HG03103 (cell line): Measurements from ENCODE around the gene C22orf23.
"Not testable (repeated sequence)": the region's sequence is repeated elsewhere in the genome, so short reads cannot be mapped to it uniquely, and the experiment has no call there.

Experiments
- ATAC-seq: cut with Tn5 transposase; IDR thresholded peaks from one replicate; pipeline ENCODE4 v1.9.1; 2021; ENCODE audit warnings: low read depth; ENCODE audit not compliant: unreplicated experiment

Gene C22orf23

GRCh38 chr22:37957232-37957631 is 3.8 kb upstream of the C22orf23 start:
- no peak for ATAC-seq

DNA sequence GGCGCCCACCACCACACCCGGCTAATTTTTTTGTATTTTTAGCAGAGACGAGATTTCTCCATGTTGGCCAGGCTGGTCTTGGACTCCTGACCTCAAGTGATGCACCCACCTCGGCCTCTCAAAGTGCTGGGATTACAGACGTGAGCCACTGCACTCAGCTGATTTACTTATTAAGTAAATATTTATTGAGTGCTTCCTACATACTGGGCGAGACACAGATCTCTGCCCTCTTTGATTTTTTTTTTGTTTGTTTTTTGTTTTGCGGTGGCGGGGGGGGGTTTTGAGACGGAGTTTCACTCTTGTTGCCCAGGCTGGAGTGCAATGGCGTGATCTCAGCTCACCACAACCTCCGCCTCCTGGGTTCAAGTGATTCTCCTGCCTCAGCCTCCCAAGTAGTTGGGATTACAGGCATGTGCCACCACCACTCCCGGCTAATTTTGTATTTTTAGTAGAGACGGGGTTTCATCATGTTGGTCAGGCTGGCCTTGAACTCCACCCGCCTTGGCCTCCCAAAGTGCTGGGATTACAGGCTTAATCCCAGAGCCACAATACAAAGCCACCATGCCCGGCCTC is 2.5 kb upstream of the C22orf23 start:
- ATAC-seq, result not testable (repeated sequence)

- ATAC-seq, result no peak
Observed at GRCh38 chr22:37954686-37955085, 1.3 kb upstream of the C22orf23 start.

DNA sequence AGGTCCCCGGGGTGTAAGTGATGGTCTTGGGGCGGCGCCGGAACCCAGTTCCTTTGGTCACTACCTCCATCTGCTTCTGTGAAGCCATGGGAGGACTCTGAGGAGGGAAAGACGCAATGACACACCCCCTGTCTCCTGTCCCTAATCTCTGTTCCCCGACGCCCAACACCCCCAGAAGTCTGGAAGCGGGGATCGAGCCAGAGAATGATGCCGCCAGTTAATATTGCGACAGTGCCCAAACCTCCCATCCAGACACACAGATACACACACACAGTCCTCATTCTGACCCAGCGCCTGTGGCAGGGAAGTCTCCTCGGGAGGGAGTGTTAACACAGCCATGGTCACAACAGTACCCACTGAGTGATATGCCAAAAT is 352 bp downstream of the C22orf23 start:
- ATAC-seq, result no peak

DNA sequence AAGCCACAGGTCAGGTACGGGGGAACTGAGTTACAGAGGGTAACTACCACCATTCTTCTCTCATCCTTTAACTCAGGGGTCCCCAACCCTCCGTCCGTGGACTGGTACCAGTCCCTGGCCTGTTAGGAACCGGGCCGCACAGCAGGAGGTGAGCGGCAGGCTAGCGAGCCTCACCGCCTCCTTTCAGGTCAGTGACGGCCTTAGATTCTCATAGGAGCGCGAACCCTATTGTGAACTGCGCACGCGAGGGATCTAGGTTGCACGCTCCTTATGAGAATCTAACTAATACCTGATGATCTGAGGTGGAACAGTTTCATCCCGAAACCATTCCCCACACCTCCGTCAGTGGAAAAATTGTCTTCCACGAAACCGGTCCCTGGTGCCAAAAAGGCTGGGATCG is 772 bp downstream of the C22orf23 start:
- ATAC-seq, result not testable (repeated sequence)

- ATAC-seq, result no peak
Observed at GRCh38 chr22:37951305-37951704, 2.1 kb downstream of the C22orf23 start.

- not testable (repeated sequence) for ATAC-seq
Observed at GRCh38 chr22:37947142-37947795, 6.1 kb downstream of the C22orf23 start.

DNA sequence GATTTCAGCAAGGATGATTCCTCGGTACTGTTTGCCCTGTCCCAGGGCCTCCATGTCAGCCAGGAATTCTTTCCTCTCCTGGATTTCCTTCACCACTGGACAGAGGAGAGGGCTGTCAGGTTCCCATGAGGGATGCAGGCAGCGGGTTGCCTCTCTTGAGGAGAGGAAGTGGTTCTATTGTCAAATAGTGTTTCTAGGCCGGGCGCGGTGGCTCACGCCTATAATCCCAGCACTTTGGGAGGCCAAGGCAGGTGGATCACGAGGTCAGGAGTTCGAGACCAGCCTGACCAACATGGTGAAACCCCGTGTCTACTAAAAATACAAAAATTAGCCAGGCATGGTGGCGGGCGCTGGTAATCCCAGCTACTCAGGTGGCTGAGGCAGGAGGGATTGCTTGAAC is 9.0 kb downstream of the C22orf23 start:
- ATAC-seq, result not testable (repeated sequence)

- ATAC-seq, result no peak
Observed at GRCh38 chr22:37943825-37944198, 9.6 kb downstream of the C22orf23 start.

GRCh38 chr22:37943136-37943824 is 10.1 kb downstream of the C22orf23 start:
- no peak for ATAC-seq

DNA sequence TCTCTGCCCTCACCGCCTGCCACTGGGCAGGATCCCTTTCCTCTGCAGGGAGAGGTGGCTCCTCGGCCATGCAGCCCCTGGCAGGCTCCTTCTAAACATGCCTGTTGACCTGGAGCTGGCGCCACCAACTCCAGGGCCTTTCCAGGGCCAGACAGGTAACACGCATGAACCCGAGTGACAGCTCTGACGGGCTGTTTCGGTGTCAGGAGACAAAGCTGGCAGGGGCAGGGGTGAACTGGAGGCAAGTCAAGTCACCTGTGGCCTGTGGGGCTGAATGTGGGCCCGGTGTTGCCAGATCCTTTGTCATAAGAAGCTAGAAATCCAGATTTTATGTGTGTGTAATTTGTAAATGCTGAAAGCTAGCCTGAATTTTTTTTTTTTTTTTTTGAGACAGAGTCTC is 11.3 kb downstream of the C22orf23 start:
- ATAC-seq, result no peak

DNA sequence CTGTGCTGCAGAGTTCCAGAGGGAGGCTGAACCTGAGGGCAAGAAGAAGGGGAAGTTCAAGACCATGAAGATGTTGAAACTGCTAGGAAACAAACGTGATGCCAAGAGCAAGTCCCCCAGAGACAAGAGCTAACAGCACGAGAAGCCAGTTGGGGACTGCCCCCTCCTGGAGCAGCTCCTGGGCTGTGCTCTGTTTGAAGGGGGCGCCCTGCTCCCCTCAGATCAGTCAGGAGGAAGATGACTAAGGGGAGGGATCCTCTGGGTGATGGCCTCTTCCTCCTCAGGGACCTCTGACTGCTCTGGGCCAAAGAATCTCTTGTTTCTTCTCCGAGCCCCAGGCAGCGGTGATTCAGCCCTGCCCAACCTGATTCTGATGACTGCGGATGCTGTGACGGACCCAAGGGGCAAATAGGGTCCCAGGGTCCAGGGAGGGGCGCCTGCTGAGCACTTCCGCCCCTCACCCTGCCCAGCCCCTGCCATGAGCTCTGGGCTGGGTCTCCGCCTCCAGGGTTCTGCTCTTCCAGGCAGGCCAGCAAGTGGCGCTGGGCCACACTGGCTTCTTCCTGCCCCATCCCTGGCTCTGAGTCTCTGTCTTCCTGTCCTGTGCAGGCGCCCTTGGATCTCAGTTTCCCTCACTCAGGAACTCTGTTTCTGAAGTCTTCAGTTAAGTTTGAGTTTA is 12.6 kb downstream of the C22orf23 start:
- ATAC-seq, result no peak

DNA sequence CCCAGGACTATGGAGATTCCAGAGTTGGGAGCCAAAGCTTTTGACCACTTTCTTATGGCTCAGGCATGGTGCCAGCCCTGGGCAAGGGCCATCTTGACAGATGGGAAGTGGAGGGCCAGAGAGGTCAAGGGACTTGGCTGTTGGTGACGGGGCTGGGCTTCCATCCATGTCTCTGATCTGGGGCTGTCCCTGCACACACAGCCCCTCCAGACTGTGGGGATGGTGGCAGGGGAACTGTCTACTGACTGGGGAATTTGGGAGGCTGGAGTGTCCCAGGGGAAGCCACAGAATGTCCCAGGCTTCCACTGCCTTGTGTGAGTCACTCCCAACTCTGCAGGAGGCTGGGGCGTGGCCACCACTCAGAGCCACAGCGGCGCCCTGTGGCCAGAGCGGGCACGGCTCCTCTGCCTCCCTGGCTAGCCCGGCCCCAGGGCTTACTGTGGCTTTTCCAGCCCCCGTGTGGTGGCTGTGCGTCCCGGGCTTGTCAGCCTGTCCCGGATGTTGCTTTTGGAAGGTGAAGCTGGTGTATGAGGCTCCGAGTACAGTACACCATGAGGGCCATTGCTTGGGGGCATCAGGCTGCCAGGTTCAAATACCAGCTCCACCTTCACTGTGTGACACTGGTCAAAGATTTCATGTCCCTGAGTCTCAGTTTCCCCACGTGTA is 19.6 kb downstream of the C22orf23 start:
- peak; percentile 61 for ATAC-seq

DNA sequence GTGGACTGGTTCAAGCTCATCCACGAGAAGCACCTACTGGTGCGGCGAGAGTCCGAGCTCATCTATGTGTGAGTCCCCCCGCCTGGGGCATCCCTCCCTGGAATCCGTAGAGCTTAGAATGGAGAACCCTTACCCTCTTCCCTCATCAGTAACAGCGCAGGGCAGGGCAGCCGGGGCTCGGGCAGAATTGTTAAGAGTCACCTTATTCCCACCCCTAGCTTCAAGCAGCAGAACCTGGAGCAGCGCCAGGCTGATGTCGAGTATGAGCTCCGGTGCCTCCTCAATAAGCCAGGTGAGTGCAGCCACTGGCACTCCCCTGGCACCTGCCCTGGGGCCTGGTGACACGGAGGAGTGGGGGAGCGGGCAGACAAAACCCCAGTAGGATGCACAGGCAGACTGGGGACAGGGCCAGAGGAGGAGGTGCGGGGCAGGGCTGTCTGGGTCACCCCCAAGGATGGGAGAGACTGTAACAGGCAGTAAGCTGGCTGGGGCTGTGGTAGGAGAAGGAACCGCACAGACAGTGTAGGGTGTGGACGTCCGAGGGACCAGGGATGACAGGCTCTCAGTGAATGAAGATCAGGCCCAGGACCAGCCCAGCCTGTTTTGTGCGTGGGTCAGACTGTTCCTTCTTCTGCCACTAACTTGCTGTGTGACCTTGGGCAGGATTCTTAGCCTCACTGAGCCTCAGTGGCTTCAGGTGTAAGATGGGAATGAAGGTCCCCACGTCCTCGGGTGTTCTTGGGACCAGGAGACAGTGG is 20.4 kb downstream of the C22orf23 start:
- no peak for ATAC-seq

DNA sequence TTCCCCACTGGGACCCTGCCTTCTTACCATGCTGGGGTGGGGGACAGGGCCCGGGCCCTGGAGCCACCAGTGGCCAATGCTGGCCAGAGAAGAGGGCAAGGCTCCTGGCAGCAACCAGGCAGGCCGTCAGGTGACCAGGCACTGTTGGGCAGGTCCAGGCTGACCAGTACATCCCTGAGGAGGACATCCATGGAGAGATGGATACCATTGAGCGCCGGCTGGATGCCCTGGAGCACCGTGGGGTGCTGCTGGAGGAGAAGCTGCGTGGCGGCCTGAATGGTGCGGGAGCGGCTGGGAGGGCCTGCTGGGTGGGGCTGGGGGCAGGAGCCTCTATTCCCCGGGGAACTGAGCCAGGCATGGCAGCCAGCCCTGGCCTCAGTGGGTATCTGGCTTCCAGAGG is 21.0 kb downstream of the C22orf23 start:
- ATAC-seq, result no peak

GRCh38 chr22:37931893-37932389 is 21.5 kb downstream of the C22orf23 start:
- ATAC-seq, result no peak

DNA sequence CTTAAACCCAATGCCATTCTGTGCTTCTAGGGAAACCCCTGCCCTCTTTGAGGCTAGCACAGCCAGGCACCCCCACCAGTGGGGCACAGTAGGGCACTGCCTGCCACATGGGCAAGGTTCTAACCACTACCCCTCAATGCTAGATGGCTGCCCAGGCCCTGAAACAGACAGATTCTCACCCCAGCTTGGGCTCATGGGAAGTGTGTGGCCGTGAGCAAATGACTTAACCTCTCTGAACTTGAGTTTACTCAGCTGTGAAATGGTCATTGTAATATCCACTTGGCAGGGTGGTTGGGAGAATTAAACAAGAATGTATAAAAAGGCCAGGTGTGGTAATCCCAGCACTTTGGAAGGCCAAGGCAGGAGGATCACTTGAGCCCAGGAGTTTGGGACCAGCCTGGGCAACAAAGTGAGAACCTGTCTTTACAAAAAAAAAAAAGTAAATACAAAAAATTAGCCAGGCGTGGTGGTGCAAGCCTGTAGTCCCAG is 22.4 kb downstream of the C22orf23 start:
- no peak for ATAC-seq

GRCh38 chr22:37930270-37930951 is 23.0 kb downstream of the C22orf23 start:
- no peak for ATAC-seq

- ATAC-seq, result no peak
Observed at GRCh38 chr22:37929390-37929789, 24.0 kb downstream of the C22orf23 start.

DNA sequence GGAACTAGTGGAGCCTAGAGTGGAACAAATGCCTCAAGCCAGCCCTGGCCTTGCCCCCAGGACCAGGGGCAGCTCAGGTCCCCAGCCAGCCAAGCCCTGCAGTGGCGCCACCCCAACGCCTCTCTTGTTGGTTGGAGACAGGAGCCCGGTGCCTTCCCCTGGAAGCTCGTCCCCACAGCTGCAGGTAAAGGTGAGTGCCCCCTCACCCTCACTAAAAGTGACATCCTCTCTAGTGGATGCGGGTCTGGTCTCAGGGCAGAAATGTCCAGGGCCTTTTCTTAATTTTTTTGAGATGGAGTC is 25.8 kb downstream of the C22orf23 start:
- ATAC-seq, result no peak
